Activated CD8-positive, alpha-beta T cell treated with anti-CD3 and anti-CD28 coated beads for 36 hours (primary cell): ENCODE results near the gene CAPN10. TPM values are rescaled to one million over a fixed set of nuclear protein-coding genes. Genes with fewer than 3 reads are reported as not detected.

Experiments
- ATAC-seq: fragments of 200-7000 bp; cut with Tn5 transposase; one replicate; pipeline ENCODE4 v1.10.0; 2021; ENCODE audit warnings: mild to moderate bottlenecking, moderate library complexity
- CTCF ChIA-PET: fragments of 350-600 bp; sonication (Branson Sonifier 250); formaldehyde crosslinking; loops from one replicate; lab custom pipeline; 2021; ENCODE audit warnings: antibody characterized with exemption; lab: Charles Lee
- POLR2A ChIA-PET: fragments of 350-600 bp; sonication (Branson Sonifier 250); formaldehyde crosslinking; loops from one replicate; lab custom pipeline; 2021; ENCODE audit warnings: antibody characterized with exemption; lab: Charles Lee
- DNase-seq: peaks from one replicate; pipeline ENCODE4 v3.0.0-alpha.2; 2020
- H3K27ac Mint-ChIP-seq: one replicate; pipeline ENCODE4 v1.8.0; 2021; ENCODE audit warnings: mild to moderate bottlenecking, mixed read lengths
- H3K27me3 Mint-ChIP-seq: one replicate; pipeline ENCODE4 v1.8.0; 2021; ENCODE audit warnings: mixed read lengths
- H3K36me3 Mint-ChIP-seq: one replicate; pipeline ENCODE4 v1.8.0; 2021; ENCODE audit warnings: low read depth, mixed read lengths
- H3K4me1 Mint-ChIP-seq: one replicate; pipeline ENCODE4 v1.8.0; 2021; ENCODE audit warnings: low read depth, mixed read lengths
- H3K4me3 Mint-ChIP-seq: one replicate; pipeline ENCODE4 v1.8.0; 2021; ENCODE audit warnings: mild to moderate bottlenecking, moderate library complexity, mixed read lengths
- H3K9me3 Mint-ChIP-seq: one replicate; pipeline ENCODE4 v1.8.0; 2021; ENCODE audit warnings: mixed read lengths
- CTCF ChIP-seq: fragments of 200-600 bp; IDR thresholded peaks from one replicate; pipeline ENCODE4 v1.8.0; 2022; ENCODE audit warnings: antibody characterized with exemption, mild to moderate bottlenecking
- intact Hi-C: fragments of 100-400 bp; cut with micrococcal nuclease; formaldehyde crosslinking; loops from one replicate; pipeline ENCODE4 v1.10.0; 2022
- total RNA-seq, 2 experiments: library from RNA; stranded (reverse); gene quantifications; one replicate each; pipeline ENCODE4 v1.2.3, GENCODE V29; 2021

Gene CAPN10
- total RNA-seq, 2 experiments from 2014 or later, result 26.8 to 29.1 TPM

GRCh38 chr2:240556553-240557100 is 29.9 kb upstream of the CAPN10 start:
- Mint-ChIP-seq H3K4me1 (peaks cover 40% of the 10 kb centered on the region), H3K27me3 (no peaks in the 10 kb centered on the region), H3K4me3 (peak overlapping the region; percentile 14), H3K9me3 (peaks cover 2% of the 10 kb centered on the region), H3K27ac (no peak overlapping the region), H3K36me3 (peaks cover 38% of the 10 kb centered on the region)
- ChIA-PET POLR2A (no interaction called here), CTCF (interaction anchor here (1.4 to 1.5 kb wide), 3 partner anchors 12 to 42 kb away, joined by 6 to 9 read pairs (median 7); partner anchors contain the start of gene RNPEPL1)
- no peak for ATAC-seq
- intact Hi-C loops, result no loop called here
- DNase-seq, result peak; percentile 74
- peak; percentile 50 for TF ChIP-seq CTCF

- peak; percentile 5 for DNase-seq
- ATAC-seq, result no peak
- Mint-ChIP-seq H3K4me3 (peak overlapping the region; percentile 14), H3K9me3 (no peaks in the 10 kb centered on the region), H3K27ac (no peak overlapping the region), H3K36me3 (peaks cover 34% of the 10 kb centered on the region), H3K4me1 (peaks cover 38% of the 10 kb centered on the region), H3K27me3 (no peaks in the 10 kb centered on the region)
- intact Hi-C loops, result no loop called here
- TF ChIP-seq CTCF, result no peak
- CTCF ChIA-PET, result interaction anchor here (1.4 to 1.5 kb wide), 3 partner anchors 11 to 43 kb away, joined by 6 to 9 read pairs (median 7); partner anchors contain the start of gene RNPEPL1
- POLR2A ChIA-PET, result interaction anchor here (13.3 kb wide), 1 partner anchor 29 kb away, joined by 118 read pairs; the partner anchor contains the start of gene CAPN10
These were observed 29.3 kb upstream of the CAPN10 start for GRCh38 chr2:240557101-240557751.

GRCh38 chr2:240557808-240558207 is 28.7 kb upstream of the CAPN10 start, which contains the start of gene ANKMY1:
ANKMY1 (minus strand) TSS chr2:240557988; CDS start chr2:240557335, 653 bp downstream.
- H3K4me1 Mint-ChIP-seq, result peaks cover 44% of the 10 kb centered on the region
- no peaks in the 10 kb centered on the region for H3K9me3 Mint-ChIP-seq
- POLR2A ChIA-PET, result interaction anchor here (13.3 kb wide), 1 partner anchor 28 kb away, joined by 118 read pairs; the partner anchor contains the start of gene CAPN10
- peak; percentile 85 for DNase-seq
- intact Hi-C loops, result no loop called here
- TF ChIP-seq CTCF, result no peak
- H3K36me3 Mint-ChIP-seq, result peaks cover 38% of the 10 kb centered on the region
- peak within 1 kb of the TSS; percentile 18 for H3K27ac Mint-ChIP-seq
- CTCF ChIA-PET, result interaction anchor here (1.4 to 1.9 kb wide), 4 partner anchors 11 to 44 kb away, joined by 6 to 9 read pairs (median 7); partner anchors contain the start of genes CAPN10 and RNPEPL1
- H3K4me3 Mint-ChIP-seq, result peak within 1 kb of the TSS; percentile 77
- no peaks in the 10 kb centered on the region for H3K27me3 Mint-ChIP-seq
- peak; percentile 34 for ATAC-seq

DNA sequence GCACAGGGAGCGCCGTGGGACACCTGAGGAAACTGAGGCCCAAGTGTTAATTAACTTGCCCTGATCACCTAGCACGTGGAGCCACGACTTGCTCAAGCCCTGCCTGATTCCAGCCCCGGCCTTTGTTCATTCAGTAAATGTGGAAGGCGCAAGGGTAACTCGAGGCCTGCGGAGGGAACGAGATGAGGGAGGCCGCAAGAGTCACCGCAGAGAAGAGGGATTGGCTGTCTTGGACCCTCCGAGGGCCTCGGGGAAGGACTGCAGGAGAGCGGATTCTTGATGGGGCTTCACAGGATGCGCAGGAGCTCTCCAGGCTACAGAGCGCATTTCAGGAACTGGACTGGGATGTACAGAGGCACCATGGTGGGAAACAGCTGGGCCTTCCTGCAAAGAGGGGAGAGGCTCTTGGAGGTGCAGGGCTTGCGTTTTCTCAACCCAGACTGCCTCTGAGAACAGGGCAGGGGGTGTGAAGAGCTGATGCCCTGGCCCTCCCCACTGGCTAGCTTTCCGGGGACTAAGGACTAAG is 28.2 kb upstream of the CAPN10 start:
- ATAC-seq, result no peak
- TF ChIP-seq CTCF, result no peak
- no peaks in the 10 kb centered on the region for H3K27me3 Mint-ChIP-seq
- no peak for DNase-seq
- intact Hi-C loops, result no loop called here
- peaks cover 48% of the 10 kb centered on the region for H3K4me1 Mint-ChIP-seq
- peak overlapping the region; percentile 77 for H3K4me3 Mint-ChIP-seq
- no peaks in the 10 kb centered on the region for H3K9me3 Mint-ChIP-seq
- ChIA-PET CTCF (interaction anchor here (1.3 to 2.0 kb wide), 3 partner anchors 9 to 44 kb away, joined by 3 to 7 read pairs (median 6); partner anchors contain the start of gene CAPN10), POLR2A (interaction anchor here (13.3 kb wide), 1 partner anchor 28 kb away, joined by 118 read pairs; the partner anchor contains the start of gene CAPN10)
- H3K36me3 Mint-ChIP-seq, result peaks cover 41% of the 10 kb centered on the region
- peak overlapping the region; percentile 18 for H3K27ac Mint-ChIP-seq
